Measurements from ENCODE around the gene DMRTB1. TPM values are rescaled to one million over a fixed set of nuclear protein-coding genes. Genes with fewer than 3 reads are reported as not detected.
A peak's percentile ranks its signal among the peaks of the same experiment; 100 is the strongest.

DMRTB1 gene
- total RNA-seq, 1 donor from 2014 or later: not detected

DNA sequence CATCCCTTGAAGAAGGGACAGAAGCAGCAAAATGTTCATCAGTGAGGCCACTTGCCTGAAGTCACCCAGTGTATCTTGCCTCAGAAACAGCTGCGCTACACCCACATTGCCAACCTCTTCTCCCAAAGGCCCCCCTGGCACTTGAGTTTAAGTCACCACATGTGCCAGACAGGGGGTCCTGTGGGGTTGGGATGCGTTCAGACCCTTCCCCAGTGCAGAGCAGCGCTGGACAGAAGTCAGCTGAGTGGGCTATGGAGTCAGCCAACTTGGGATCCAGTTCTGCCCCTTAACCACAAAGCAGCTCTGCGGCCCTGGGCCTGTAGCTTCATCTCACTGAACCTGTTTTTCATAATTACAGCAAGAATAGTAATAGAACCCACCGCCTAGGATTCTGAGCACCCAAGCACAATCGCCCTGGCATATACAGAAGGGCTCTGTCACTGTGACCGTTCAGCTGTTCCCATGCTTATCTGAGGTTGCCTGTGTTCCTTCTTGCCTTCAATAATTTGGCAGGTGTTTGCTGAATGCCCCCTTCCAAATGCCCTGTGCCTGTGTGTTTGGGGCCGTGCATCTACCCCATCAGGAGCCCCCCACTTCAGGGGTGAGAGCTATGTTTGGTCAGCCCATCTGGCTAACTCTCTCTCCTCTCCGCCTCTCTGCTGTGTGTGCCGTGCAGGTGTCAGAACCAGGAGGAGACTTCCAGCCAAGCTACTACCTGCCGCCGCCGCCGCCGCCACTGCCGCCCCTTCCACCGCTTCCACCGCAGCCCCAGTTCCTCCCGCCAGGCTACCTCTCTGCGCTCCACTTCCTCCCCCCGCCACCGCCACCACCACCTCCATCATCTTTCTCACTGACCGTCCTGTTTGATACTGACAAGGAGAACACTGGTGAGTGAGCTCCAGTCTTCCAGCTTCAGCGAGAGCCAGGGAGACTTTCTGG is 5.0 kb downstream of the DMRTB1 start:
- no peak overlapping the region for H3K4me3 ChIP-seq (ENCODE audit: low read depth, low read length)
- no peak for DNase-seq (ENCODE audit: low read depth)
- TF ChIP-seq, protein P1, sequence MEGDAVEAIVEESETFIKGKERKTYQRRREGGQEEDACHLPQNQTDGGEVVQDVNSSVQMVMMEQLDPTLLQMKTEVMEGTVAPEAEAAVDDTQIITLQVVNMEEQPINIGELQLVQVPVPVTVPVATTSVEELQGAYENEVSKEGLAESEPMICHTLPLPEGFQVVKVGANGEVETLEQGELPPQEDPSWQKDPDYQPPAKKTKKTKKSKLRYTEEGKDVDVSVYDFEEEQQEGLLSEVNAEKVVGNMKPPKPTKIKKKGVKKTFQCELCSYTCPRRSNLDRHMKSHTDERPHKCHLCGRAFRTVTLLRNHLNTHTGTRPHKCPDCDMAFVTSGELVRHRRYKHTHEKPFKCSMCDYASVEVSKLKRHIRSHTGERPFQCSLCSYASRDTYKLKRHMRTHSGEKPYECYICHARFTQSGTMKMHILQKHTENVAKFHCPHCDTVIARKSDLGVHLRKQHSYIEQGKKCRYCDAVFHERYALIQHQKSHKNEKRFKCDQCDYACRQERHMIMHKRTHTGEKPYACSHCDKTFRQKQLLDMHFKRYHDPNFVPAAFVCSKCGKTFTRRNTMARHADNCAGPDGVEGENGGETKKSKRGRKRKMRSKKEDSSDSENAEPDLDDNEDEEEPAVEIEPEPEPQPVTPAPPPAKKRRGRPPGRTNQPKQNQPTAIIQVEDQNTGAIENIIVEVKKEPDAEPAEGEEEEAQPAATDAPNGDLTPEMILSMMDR (conservative IDR thresholded peaks at IDR 0.05; ENCODE audit: low read depth, low read length): no peak

DNA sequence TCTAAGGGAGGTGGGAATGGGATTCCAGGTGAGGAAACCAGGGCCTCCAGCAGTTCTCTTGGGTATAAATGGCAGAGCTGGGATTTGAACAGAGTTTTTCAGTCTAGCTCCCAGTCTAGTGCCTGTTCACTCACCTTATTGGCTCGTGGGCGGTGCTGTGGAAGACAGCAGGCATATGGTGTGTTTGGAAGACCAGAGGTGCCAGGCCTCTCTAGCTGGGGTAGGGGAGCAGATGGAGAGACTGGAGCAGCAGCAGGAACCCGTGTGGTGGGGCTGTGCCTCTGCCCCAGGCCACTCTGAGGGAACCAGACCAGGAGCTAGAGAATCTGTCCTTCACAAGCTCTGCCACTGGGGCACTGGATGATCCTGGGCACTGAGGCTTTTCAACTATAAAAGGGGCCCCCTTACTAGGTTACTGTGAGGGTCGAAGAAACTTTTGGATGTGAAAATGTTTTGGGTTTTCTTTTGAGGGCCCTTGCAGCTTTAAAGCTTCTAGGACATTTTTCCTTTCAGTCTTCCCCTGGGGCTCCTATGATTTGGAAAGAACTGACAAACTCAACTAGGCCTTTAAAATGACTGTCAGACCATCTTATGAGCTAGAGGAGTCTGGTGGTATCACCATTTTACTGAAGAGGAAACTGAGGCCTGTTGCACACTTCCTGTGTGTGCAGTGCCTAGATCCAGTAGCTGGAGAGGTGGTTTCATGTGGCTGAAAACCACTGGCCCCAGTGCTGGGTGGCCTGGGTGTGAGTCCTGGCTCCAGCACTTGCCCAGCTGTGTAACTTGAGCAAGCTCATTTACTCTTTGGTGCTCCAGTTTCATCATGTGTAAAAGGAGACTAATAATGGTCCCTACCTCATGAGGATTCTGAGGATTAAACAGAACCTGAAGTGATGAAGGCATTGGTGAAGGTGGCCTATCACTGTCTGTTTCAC is 6.1 kb downstream of the DMRTB1 start:
- H3K4me3 ChIP-seq (ENCODE audit: low read depth, low read length): no peak overlapping the region
- TF ChIP-seq, protein P1 (conservative IDR thresholded peaks at IDR 0.05; ENCODE audit: low read depth, low read length): no peak
- DNase-seq (ENCODE audit: low read depth): no peak

GRCh38 chr1:53467391-53467790 is 8.2 kb downstream of the DMRTB1 start:
- TF ChIP-seq, protein P1 (conservative IDR thresholded peaks at IDR 0.05; ENCODE audit: low read depth, low read length): no peak
- DNase-seq (ENCODE audit: low read depth): no peak
- no peak overlapping the region for H3K4me3 ChIP-seq (ENCODE audit: low read depth, low read length)

DNA sequence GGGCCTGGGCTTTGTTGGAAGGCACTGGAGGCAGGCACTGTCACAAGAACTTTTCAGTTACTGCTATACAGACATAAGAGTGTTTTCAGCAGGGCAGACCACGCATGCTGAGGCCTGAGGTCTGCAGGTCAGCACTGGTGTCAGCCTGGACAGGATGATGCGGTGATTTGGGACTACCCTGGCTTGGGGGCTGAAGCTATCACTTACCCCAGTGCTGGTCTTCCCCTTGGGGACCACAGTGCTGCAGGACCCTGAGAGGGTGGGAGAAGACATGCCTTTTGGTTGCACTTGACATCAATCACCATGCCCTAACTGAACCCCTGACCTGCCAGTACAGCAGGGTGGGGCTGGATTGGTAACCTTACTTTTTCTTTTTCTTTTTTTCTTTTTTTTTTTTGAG is 9.2 kb downstream of the DMRTB1 start:
- DNase-seq (ENCODE audit: low read depth): no peak
- TF ChIP-seq, protein P1 (conservative IDR thresholded peaks at IDR 0.05; ENCODE audit: low read depth, low read length): no peak
- no peak overlapping the region for H3K4me3 ChIP-seq (ENCODE audit: low read depth, low read length)

GRCh38 chr1:53469373-53469772 is 10.2 kb downstream of the DMRTB1 start:
- no peak for DNase-seq (ENCODE audit: low read depth)
- H3K4me3 ChIP-seq (ENCODE audit: low read depth, low read length): no peak overlapping the region
- TF ChIP-seq, protein P1 (conservative IDR thresholded peaks at IDR 0.05; ENCODE audit: low read depth, low read length): no peak

GRCh38 chr1:53470155-53470554 is 11.0 kb downstream of the DMRTB1 start:
- DNase-seq (ENCODE audit: low read depth): peak; percentile 13
- no peak overlapping the region for H3K4me3 ChIP-seq (ENCODE audit: low read depth, low read length)
- TF ChIP-seq, protein P1 (conservative IDR thresholded peaks at IDR 0.05; ENCODE audit: low read depth, low read length): peak; percentile 79

All from epithelial cell of proximal tubule (primary cell).